GM12878 (cell line): ENCODE data around the gene PHLDA2. TPM values are rescaled to one million over a fixed set of nuclear protein-coding genes. Genes with fewer than 3 reads are reported as not detected.

ENCODE experiments used
- ATAC-seq: fragments of 200-7000 bp; cut with Tn5 transposase; 3 replicates; pipeline ENCODE4 v1.9.1; 2020; ENCODE audit warnings: mild to moderate bottlenecking, moderate library complexity
- BruUV-seq: library from RNA; stranded (reverse); fragments of 400-500 nt; replicated peaks from 2 replicates; lab custom pipeline; 2021; lab: Mats Ljungman, UMichigan
- CTCF ChIA-PET: fragments of 300-600 bp; sonication (Branson Sonifier 250); formaldehyde crosslinking; extraction: SDS; loops from one replicate; lab custom pipeline; 2021; ENCODE audit warnings: inconsistent platforms; lab: Yijun Ruan, JAX
- POLR2A ChIA-PET: fragments of 350-600 bp; formaldehyde crosslinking; extraction: SDS; loops from one replicate; lab custom pipeline; 2021; ENCODE audit warnings: inconsistent platforms; lab: Charles Lee
- RAD21 ChIA-PET: fragments of 300-600 bp; sonication (Branson Sonifier 250); formaldehyde crosslinking; loops from one replicate; lab custom pipeline; 2023; ENCODE audit warnings: antibody characterized with exemption; ENCODE audit not compliant: unreplicated experiment; lab: Charles Lee
- SMC1A ChIA-PET: fragments of 300-600 bp; sonication (Branson Sonifier 250); formaldehyde crosslinking; loops from one replicate; lab custom pipeline; 2023; ENCODE audit not compliant: unreplicated experiment, uncharacterized antibody; lab: Charles Lee
- DNase-seq: peaks from one replicate; pipeline ENCODE4 v3.0.0-alpha.2; 2011; ENCODE audit warnings: low read depth, low spot score
- FAIRE-seq: peaks from 3 replicates; lab custom pipeline; 2011; peaks lifted over from hg19 to GRCh38; lab: Jason Lieb, UNC
- H2AFZ ChIP-seq: 2 replicates; pipeline ENCODE4 v1.6.0; 2011; ENCODE audit warnings: low read depth, low read length, control low read depth; ENCODE audit not compliant: control insufficient read depth
- H3K27ac ChIP-seq: 2 replicates; pipeline ENCODE4 v1.5.1; 2011; ENCODE audit warnings: control low read depth; ENCODE audit not compliant: control insufficient read depth, insufficient read depth
- H3K27me3 ChIP-seq, 2 experiments: replicated peaks in 1 of 2; 2 replicates each; pipeline versions ENCODE4 v1.6.0 to v1.6.1; 2011; ENCODE audit warnings: low read length in 1 of 2; ENCODE audit not compliant: control insufficient read depth in 2 of 2, insufficient read depth in 2 of 2
- H3K36me3 ChIP-seq, 2 experiments: 2 replicates each; pipeline ENCODE4 v1.5.1; 2011; ENCODE audit warnings: low read length in 1 of 2; ENCODE audit not compliant: control insufficient read depth in 2 of 2, insufficient read depth in 2 of 2
- H3K4me1 ChIP-seq: 2 replicates; pipeline ENCODE4 v1.6.1; 2011; ENCODE audit warnings: mild to moderate bottlenecking, low read length, moderate library complexity, mixed read lengths; ENCODE audit not compliant: control insufficient read depth, insufficient read depth
- H3K4me2 ChIP-seq: 2 replicates; pipeline ENCODE4 v1.6.0; 2011; ENCODE audit warnings: control low read depth; ENCODE audit not compliant: control insufficient read depth, insufficient read depth
- H3K4me3 ChIP-seq: fragments of 200-600 bp; sonication (generic); 2 replicates; pipeline ENCODE4 v1.5.1; 2016
- H3K79me2 ChIP-seq: 2 replicates; pipeline ENCODE4 v1.6.0; 2011; ENCODE audit warnings: low read length; ENCODE audit not compliant: control insufficient read depth, insufficient read depth
- H3K9ac ChIP-seq: 2 replicates; pipeline ENCODE4 v1.8.0; 2011; ENCODE audit warnings: low read length, control low read depth, mixed read lengths; ENCODE audit not compliant: control insufficient read depth, insufficient read depth
- H3K9me3 ChIP-seq: replicated peaks from 3 replicates; pipeline ENCODE4 v1.5.1; 2011; ENCODE audit warnings: mild to moderate bottlenecking, low read length; ENCODE audit not compliant: control insufficient read depth, insufficient read depth
- H4K20me1 ChIP-seq: 2 replicates; pipeline ENCODE4 v1.6.0; 2011; ENCODE audit not compliant: control insufficient read depth, insufficient read depth
- FOXM1 ChIP-seq: IDR thresholded peaks from 2 replicates; pipeline ENCODE4 v1.6.1; 2012; ENCODE audit warnings: low read depth, mild to moderate bottlenecking, inconsistent platforms, low read length, moderate library complexity
- GATAD2B ChIP-seq: fragments of 450-650 bp; conservative IDR thresholded peaks from 2 replicates; pipeline ENCODE4 v1.6.1; 2017; ENCODE audit warnings: low read depth, mild to moderate bottlenecking, moderate library complexity
- HDAC2 ChIP-seq: fragments of 200-600 bp; sonication (generic); IDR thresholded peaks from 2 replicates; pipeline ENCODE4 v1.6.1; 2017
- HDAC6 ChIP-seq: fragments of 200-600 bp; sonication (generic); IDR thresholded peaks from one replicate; pipeline ENCODE4 v1.8.0; 2017; ENCODE audit warnings: antibody characterized with exemption; ENCODE audit not compliant: unreplicated experiment
- IRF3 ChIP-seq: fragments of 450-650 bp; IDR thresholded peaks from 2 replicates; pipeline ENCODE4 v1.6.1; 2014; ENCODE audit warnings: mild to moderate bottlenecking
- MYB ChIP-seq: fragments of 150-350 bp; IDR thresholded peaks from 2 replicates; pipeline ENCODE4 v1.6.1; 2014; ENCODE audit warnings: mild to moderate bottlenecking, low read depth, low read length, borderline replicate concordance
- NFIC ChIP-seq: IDR thresholded peaks from 2 replicates; pipeline ENCODE4 v1.6.1; 2012; ENCODE audit warnings: low read depth, mild to moderate bottlenecking, inconsistent platforms, low read length, moderate library complexity
- NFYA ChIP-seq: IDR thresholded peaks from 2 replicates; pipeline ENCODE4 v1.6.1; 2011; ENCODE audit warnings: low read depth, mild to moderate bottlenecking, low read length, improper control_type of control experiment, borderline replicate concordance
- NR2F1 ChIP-seq: fragments of 450-650 bp; conservative IDR thresholded peaks from 2 replicates; pipeline ENCODE4 v1.6.1; 2017; ENCODE audit warnings: mild to moderate bottlenecking
- PKNOX1 ChIP-seq: fragments of 450-650 bp; IDR thresholded peaks from 2 replicates; pipeline ENCODE4 v1.6.1; 2016; ENCODE audit warnings: mild to moderate bottlenecking
- RELA ChIP-seq: fragments of 450-650 bp; IDR thresholded peaks from 2 replicates; pipeline ENCODE4 v1.8.0; 2014; ENCODE audit warnings: borderline replicate concordance; ENCODE audit not compliant: partially characterized antibody
- SIX5 ChIP-seq: IDR thresholded peaks from 2 replicates; pipeline ENCODE4 v1.6.1; 2011; ENCODE audit warnings: mild to moderate bottlenecking, low read depth, low read length, moderate library complexity; ENCODE audit not compliant: severe bottlenecking
- ZZZ3 ChIP-seq: IDR thresholded peaks from 2 replicates; pipeline ENCODE4 v1.6.1; 2011; ENCODE audit warnings: low read depth; ENCODE audit not compliant: control insufficient read depth, insufficient read length
- WGBS: methylation state at CpG from one replicate; pipeline ENCODE4 v1.1.6; 2016; ENCODE audit warnings: low lambda C conversion rate; ENCODE audit not compliant: insufficient replicate concordance, insufficient coverage; ENCODE audit errors: missing lambda C conversion rate; 5-methylcytosine and 5-hydroxymethylcytosine counted together
- in situ Hi-C: fragments of 300-500 bp; cut with MboI; formaldehyde crosslinking; loops from 9 replicates; pipeline ENCODE4 v1.14.3; 2018; ENCODE audit warnings: mixed read lengths
- intact Hi-C: fragments of 100-400 bp; cut with micrococcal nuclease; formaldehyde crosslinking; loops from one replicate; pipeline ENCODE4 v1.14.2; 2022; ENCODE audit not compliant: unreplicated experiment
- polyA plus RNA-seq, 11 experiments: library from polyadenylated mRNA; depleted of rRNA in 4 of 11; unstranded in 6 of 11; stranded (reverse) in 5 of 11; fragments of >200 nt; fragmentation: Nextera tagmentation in 4 of 11; fragmentation: Illumina TruSeq in 1 of 11; extraction: Ambion mirVana in 4 of 11; extraction: Trizol in 1 of 11; gene quantifications; 1 replicate in 1 of 11; 2 replicates in 10 of 11; pipeline versions ENCODE4 v1.2.1 to v1.2.3, GENCODE V29; 2011 to 2016; ENCODE audit warnings: inconsistent platforms in 2 of 11, missing spikeins in 2 of 11, low read depth in 1 of 11
- total RNA-seq, 4 experiments: library from RNA; depleted of rRNA in 3 of 4; stranded (reverse); fragments of >200 nt in 3 of 4; fragmentation: Illumina TruSeq in 1 of 4; extraction: Trizol in 1 of 4; gene quantifications; 2 replicates each; pipeline versions ENCODE4 v1.2.1 to v1.2.3, GENCODE V29; 2013 to 2021

Gene PHLDA2
- total and polyA plus RNA-seq, 10 of the 15 experiments (the other 5 are each of a cell fraction or from before 2014, with no cell fraction given): 0.15 to 0.49 (median 0.16) TPM; not detected in 7

GRCh38 chr11:2924381-2924780 is 4.8 kb downstream of the PHLDA2 start:
- CTCF ChIA-PET: no interaction called here
- 36% methylated on average over 9 of the region's 10 CpGs for WGBS

More at GRCh38 chr11:2924381-2924780, 4.8 kb downstream of the PHLDA2 start:
- ChIA-PET POLR2A (no interaction called here), RAD21 (no interaction called here), SMC1A (no interaction called here)
- no peak overlapping the region for H3K4me3 ChIP-seq
- H4K20me1 ChIP-seq: no peaks in the 10 kb centered on the region
- DNase-seq (no peak), FAIRE-seq (no peak), ATAC-seq (no peak)
- no peak overlapping the region for H2AFZ ChIP-seq
- no peak overlapping the region for H3K27ac ChIP-seq
- H3K36me3 ChIP-seq: no peaks in the 10 kb centered on the region
- H3K4me1 ChIP-seq: peaks cover 3% of the 10 kb centered on the region; the same call in 1 of the 2 replicates
- in situ Hi-C loops: no loop called here
- no peak for TF ChIP-seq NR2F1
- TF ChIP-seq HDAC6: no peak
- TF ChIP-seq IRF3: no peak
- no peak for TF ChIP-seq FOXM1
- no peak for TF ChIP-seq NFYA
- TF ChIP-seq ZZZ3: no peak
- TF ChIP-seq GATAD2B: no peak
- TF ChIP-seq HDAC2: no peak
- no peak for TF ChIP-seq NFIC
- TF ChIP-seq RELA: no peak
- no peak for TF ChIP-seq SIX5
- TF ChIP-seq MYB: no peak
- TF ChIP-seq PKNOX1: no peak
- intact Hi-C loops: no loop called here
- H3K9me3 ChIP-seq: no peaks in the 10 kb centered on the region
- no TSS peak for BruUV-seq
- H3K27me3 ChIP-seq: peaks cover 3 to 11% of the 10 kb centered on the region in 2 experiments; a peak in 3 of 4 replicates
- H3K4me2 ChIP-seq: no peak overlapping the region
- H3K9ac ChIP-seq: no peak overlapping the region
- no peaks in the 10 kb centered on the region for H3K79me2 ChIP-seq
